Prostate gland (tissue), 2 donors: Measurements from ENCODE around the gene MFSD12.

Source experiments
- CTCF ChIP-seq, 4 experiments: fragments of 200-600 bp in 2 of 4; fragments of 450-650 bp in 2 of 4; sonication (generic) in 2 of 4; IDR thresholded peaks; 1 replicate in 3 of 4; 2 replicates in 1 of 4; pipeline ENCODE4 v1.5.1; 2016 to 2019; ENCODE audit warnings: antibody characterized with exemption in 4 of 4, mild to moderate bottlenecking in 2 of 4, moderate library complexity in 2 of 4
- POLR2A ChIP-seq: fragments of 450-650 bp; IDR thresholded peaks from one replicate; pipeline ENCODE4 v1.6.1; 2016; ENCODE audit warnings: antibody characterized with exemption, mild to moderate bottlenecking

- no peak for TF ChIP-seq CTCF (IDR thresholded peaks at IDR 0.05)
- TF ChIP-seq POLR2A, result no peak
Observed at GRCh38 chr19:3580156-3580934, 23.0 kb upstream of the MFSD12 start.
